ENCODE data around the gene ERFE. TPM values are rescaled to one million over a fixed set of nuclear protein-coding genes. Genes with fewer than 3 reads are reported as not detected.

The ERFE gene
- polyA plus RNA-seq, 1 donor from 2014 or later: not detected

DNA sequence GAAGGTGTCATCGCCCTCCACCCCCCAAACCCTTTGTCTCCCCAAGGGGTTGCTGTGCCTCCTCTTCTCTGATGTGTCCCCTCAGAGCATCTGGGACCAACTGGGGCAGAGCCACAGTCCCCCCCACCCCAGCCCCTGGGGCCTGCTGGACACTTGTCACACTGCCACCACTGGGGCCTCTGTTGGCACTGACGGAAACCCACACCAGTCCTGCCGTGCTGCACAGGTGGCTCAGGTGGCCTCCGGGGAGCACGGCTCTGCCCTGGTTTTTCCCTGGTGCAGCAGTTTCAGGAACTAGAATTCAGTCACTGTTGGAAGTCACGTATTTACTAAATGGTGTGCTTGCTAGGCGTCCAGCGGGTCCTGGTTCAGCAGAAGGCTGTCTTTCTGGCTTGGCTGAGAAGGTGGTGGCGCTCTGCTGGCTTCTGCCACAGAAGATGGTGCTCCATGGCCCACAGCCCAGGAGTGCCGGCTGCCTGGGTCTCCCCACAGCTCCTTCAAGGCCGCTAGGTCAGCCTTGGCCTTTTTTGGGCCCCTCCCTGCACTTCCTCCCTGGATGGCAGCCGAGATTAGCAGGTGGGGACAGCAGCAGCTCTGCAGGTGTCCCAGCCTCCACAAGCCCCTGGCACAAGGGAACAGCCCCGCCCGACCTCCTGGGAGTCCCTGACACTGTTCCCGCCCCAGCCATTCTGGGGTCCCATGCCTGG is 38.9 kb upstream of the ERFE start:
- Histone ChIP-seq H2AFZ (ENCODE audit: low read depth, low read length) (no peak overlapping the region), H3K4me3 (ENCODE audit: low read length) (no peak overlapping the region), H4K20me1 (ENCODE audit: insufficient read depth) (no peaks in the 10 kb centered on the region), H3K27me3 (ENCODE audit: insufficient read depth, low read depth, low read length) (no peaks in the 10 kb centered on the region), H3K36me3 (ENCODE audit: insufficient read depth, low read length) (no peaks in the 10 kb centered on the region), H3K9me3 (ENCODE audit: low read length) (no peaks in the 10 kb centered on the region), H3K27ac (ENCODE audit: low read length) (no peak overlapping the region), H3K4me2 (ENCODE audit: low read length) (no peak overlapping the region), H3K79me2 (replicated peaks; ENCODE audit: insufficient read depth, low read length) (no peaks in the 10 kb centered on the region), H3K9ac (ENCODE audit: low read length) (no peak overlapping the region), H3K9me2 (ENCODE audit: insufficient read depth, low read length) (no peaks in the 10 kb centered on the region), H3F3A (ENCODE audit: insufficient read depth, low read length, poor library complexity, severe bottlenecking) (no peaks in the 10 kb centered on the region)
- TF ChIP-seq EP300 (conservative IDR thresholded peaks at IDR 0.05; ENCODE audit: poor library complexity, severe bottlenecking) (no peak), RAD21 (conservative IDR thresholded peaks at IDR 0.05) (no peak), MXI1 (conservative IDR thresholded peaks at IDR 0.05; ENCODE audit: poor library complexity, severe bottlenecking) (no peak), POLR2AphosphoS5 (IDR thresholded peaks at IDR 0.05) (no peak), TAF1 (IDR thresholded peaks at IDR 0.05; ENCODE audit: low read depth) (no peak)
- TF ChIP-seq, protein P1, sequence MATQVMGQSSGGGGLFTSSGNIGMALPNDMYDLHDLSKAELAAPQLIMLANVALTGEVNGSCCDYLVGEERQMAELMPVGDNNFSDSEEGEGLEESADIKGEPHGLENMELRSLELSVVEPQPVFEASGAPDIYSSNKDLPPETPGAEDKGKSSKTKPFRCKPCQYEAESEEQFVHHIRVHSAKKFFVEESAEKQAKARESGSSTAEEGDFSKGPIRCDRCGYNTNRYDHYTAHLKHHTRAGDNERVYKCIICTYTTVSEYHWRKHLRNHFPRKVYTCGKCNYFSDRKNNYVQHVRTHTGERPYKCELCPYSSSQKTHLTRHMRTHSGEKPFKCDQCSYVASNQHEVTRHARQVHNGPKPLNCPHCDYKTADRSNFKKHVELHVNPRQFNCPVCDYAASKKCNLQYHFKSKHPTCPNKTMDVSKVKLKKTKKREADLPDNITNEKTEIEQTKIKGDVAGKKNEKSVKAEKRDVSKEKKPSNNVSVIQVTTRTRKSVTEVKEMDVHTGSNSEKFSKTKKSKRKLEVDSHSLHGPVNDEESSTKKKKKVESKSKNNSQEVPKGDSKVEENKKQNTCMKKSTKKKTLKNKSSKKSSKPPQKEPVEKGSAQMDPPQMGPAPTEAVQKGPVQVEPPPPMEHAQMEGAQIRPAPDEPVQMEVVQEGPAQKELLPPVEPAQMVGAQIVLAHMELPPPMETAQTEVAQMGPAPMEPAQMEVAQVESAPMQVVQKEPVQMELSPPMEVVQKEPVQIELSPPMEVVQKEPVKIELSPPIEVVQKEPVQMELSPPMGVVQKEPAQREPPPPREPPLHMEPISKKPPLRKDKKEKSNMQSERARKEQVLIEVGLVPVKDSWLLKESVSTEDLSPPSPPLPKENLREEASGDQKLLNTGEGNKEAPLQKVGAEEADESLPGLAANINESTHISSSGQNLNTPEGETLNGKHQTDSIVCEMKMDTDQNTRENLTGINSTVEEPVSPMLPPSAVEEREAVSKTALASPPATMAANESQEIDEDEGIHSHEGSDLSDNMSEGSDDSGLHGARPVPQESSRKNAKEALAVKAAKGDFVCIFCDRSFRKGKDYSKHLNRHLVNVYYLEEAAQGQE (IDR thresholded peaks at IDR 0.05; ENCODE audit: borderline replicate concordance): no peak
- TF ChIP-seq, protein P2, sequence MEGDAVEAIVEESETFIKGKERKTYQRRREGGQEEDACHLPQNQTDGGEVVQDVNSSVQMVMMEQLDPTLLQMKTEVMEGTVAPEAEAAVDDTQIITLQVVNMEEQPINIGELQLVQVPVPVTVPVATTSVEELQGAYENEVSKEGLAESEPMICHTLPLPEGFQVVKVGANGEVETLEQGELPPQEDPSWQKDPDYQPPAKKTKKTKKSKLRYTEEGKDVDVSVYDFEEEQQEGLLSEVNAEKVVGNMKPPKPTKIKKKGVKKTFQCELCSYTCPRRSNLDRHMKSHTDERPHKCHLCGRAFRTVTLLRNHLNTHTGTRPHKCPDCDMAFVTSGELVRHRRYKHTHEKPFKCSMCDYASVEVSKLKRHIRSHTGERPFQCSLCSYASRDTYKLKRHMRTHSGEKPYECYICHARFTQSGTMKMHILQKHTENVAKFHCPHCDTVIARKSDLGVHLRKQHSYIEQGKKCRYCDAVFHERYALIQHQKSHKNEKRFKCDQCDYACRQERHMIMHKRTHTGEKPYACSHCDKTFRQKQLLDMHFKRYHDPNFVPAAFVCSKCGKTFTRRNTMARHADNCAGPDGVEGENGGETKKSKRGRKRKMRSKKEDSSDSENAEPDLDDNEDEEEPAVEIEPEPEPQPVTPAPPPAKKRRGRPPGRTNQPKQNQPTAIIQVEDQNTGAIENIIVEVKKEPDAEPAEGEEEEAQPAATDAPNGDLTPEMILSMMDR (IDR thresholded peaks at IDR 0.05; ENCODE audit: poor library complexity, severe bottlenecking): no peak

DNA sequence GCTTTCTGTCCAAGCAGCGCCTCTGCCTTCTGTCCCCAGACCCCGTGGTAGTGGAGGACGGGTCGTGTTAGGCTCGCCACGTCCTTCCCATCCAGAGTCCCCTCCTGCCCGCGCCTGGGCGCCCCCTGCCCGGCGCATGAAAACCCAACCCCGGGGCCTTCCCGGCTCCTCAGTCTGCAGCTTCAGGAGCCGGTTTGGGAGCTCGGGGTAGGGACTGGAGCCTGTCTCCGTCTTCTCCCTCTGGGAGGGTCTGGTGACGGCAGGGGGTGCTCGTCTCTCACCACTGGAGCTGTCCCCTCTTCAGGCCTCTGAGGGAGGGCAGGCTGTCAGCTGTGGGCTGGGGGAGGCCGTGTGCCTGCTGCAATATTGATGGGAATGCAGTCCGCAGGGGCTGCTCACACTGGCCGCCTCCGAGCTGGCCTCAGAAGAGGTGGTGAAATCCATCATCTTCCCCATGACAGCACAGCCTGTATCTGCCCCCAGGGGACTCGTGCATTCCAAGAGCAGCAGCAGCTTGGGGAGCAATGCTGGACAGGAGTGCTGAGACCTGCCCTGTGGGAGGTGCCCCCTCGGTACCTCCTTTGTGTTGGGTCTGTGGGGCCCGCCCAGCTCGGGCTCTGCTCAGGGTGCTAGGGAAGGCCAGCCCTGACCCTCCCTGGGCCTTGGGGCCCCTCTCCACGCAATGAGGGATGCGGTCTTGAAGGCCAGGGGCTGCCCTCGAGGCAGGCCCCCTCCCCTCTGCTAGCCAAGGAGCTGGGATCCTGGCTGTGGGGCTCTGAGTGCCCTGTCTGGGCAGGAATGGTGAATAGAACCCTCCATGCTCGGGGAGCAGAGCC is 38.1 kb upstream of the ERFE start:
- no peaks in the 10 kb centered on the region for H3F3A ChIP-seq (ENCODE audit: insufficient read depth, low read length, poor library complexity, severe bottlenecking)
- no peaks in the 10 kb centered on the region for H4K20me1 ChIP-seq (ENCODE audit: insufficient read depth)
- no peak overlapping the region for H3K9ac ChIP-seq (ENCODE audit: low read length)
- TF ChIP-seq SMC3 (conservative IDR thresholded peaks at IDR 0.05; ENCODE audit: poor library complexity) (no peak), POLR2AphosphoS5 (IDR thresholded peaks at IDR 0.05) (no peak), RAD21 (conservative IDR thresholded peaks at IDR 0.05) (no peak), EP300 (conservative IDR thresholded peaks at IDR 0.05; ENCODE audit: poor library complexity, severe bottlenecking) (no peak), TAF1 (IDR thresholded peaks at IDR 0.05; ENCODE audit: low read depth) (no peak), EZH2 (IDR thresholded peaks at IDR 0.05; ENCODE audit: borderline replicate concordance, insufficient read depth, low read length, poor library complexity, severe bottlenecking) (no peak), MXI1 (conservative IDR thresholded peaks at IDR 0.05; ENCODE audit: poor library complexity, severe bottlenecking) (no peak)
- TF ChIP-seq, protein P2 (IDR thresholded peaks at IDR 0.05; ENCODE audit: poor library complexity, severe bottlenecking): no peak
- TF ChIP-seq, protein P1 (IDR thresholded peaks at IDR 0.05; ENCODE audit: borderline replicate concordance): no peak
- H3K9me3 ChIP-seq (ENCODE audit: low read length): no peaks in the 10 kb centered on the region
- no peaks in the 10 kb centered on the region for H3K36me3 ChIP-seq (ENCODE audit: insufficient read depth, low read length)
- no peaks in the 10 kb centered on the region for H3K27me3 ChIP-seq (ENCODE audit: insufficient read depth, low read depth, low read length)
- H2AFZ ChIP-seq (ENCODE audit: low read depth, low read length): no peak overlapping the region
- no peak overlapping the region for H3K4me2 ChIP-seq (ENCODE audit: low read length)
- H3K4me3 ChIP-seq (ENCODE audit: low read length): no peak overlapping the region
- no peak overlapping the region for H3K27ac ChIP-seq (ENCODE audit: low read length)
- no peaks in the 10 kb centered on the region for H3K9me2 ChIP-seq (ENCODE audit: insufficient read depth, low read length)
- H3K79me2 ChIP-seq (replicated peaks; ENCODE audit: insufficient read depth, low read length): no peaks in the 10 kb centered on the region

All from neural cell (in vitro differentiated cells).